Muscle of arm (tissue), 12 donors: Measurements from ENCODE around the gene LAMTOR1. TPM values are rescaled to one million over a fixed set of nuclear protein-coding genes. Genes with fewer than 3 reads are reported as not detected.

Experiments used
- polyA plus RNA-seq, 12 donors: library from polyadenylated mRNA; unstranded; fragments of 120-200 nt; gene quantifications; one replicate each; pipeline ENCODE4 v1.2.1, GENCODE V29; 2013; ENCODE audit not compliant: insufficient read length in 12 of 12

Gene LAMTOR1
- polyA plus RNA-seq, 12 donors: 70.3 to 94.5 (median 83.5) TPM; not detected in 1

Other genes starting within 250 kb of the LAMTOR1 start
- gene DEFB131B, start 224.8 kb downstream of the LAMTOR1 start, polyA plus RNA-seq: not detected
- gene XNDC1N, start 174.7 kb downstream of the LAMTOR1 start, polyA plus RNA-seq: 1 to 10 TPM in 10 of 12 donors, not detected in 2; 1.9 to 4.8 (median 3.0) TPM
- 10 to 100 TPM in 11 of 12 donors, not detected in 1; 24.4 to 35.4 (median 29.2) TPM for gene RNF121, start 174.3 kb downstream of the LAMTOR1 start, polyA plus RNA-seq
- gene IL18BP, start 104.4 kb downstream of the LAMTOR1 start, polyA plus RNA-seq: 10 to 100 TPM in 3 of 12 donors, 1 to 10 TPM in 8, not detected in 1; 4.5 to 16.0 (median 7.2) TPM
- 100 to 1,000 TPM in 11 of 12 donors, not detected in 1; 137 to 283 (median 169) TPM for gene NUMA1, start 22.8 kb downstream of the LAMTOR1 start, polyA plus RNA-seq
- 10 to 100 TPM in 1 of 12 donors, 1 to 10 TPM in 9, not detected in 2; 5.3 to 11.4 (median 8.0) TPM for gene LRRC51, start 22.4 kb downstream of the LAMTOR1 start, polyA plus RNA-seq
- gene TOMT, start 2.6 kb upstream of the LAMTOR1 start, polyA plus RNA-seq: not detected
- 10 to 100 TPM in 11 of 12 donors, not detected in 1; 31.3 to 61.4 (median 33.5) TPM for gene ANAPC15, start 9.4 kb upstream of the LAMTOR1 start, polyA plus RNA-seq
- gene FOLR3, start 32.4 kb upstream of the LAMTOR1 start, polyA plus RNA-seq: under 1 TPM in 3 of 12 donors, not detected in 9; 0.35 to 0.47 (median 0.38) TPM
- 1 to 10 TPM in 10 of 12 donors, not detected in 2; 1.2 to 9.3 (median 3.7) TPM for gene FOLR1, start 88.8 kb upstream of the LAMTOR1 start, polyA plus RNA-seq
- 10 to 100 TPM in 11 of 12 donors, not detected in 1; 10.4 to 32.6 (median 20.6) TPM for gene FOLR2, start 113.5 kb upstream of the LAMTOR1 start, polyA plus RNA-seq
- 100 to 1,000 TPM; 118 to 193 (median 149) TPM for gene INPPL1, start 121.5 kb upstream of the LAMTOR1 start, polyA plus RNA-seq
- 10 to 100 TPM in 1 of 12 donors, not detected in 11; 17.1 TPM for gene PHOX2A, start 140.9 kb upstream of the LAMTOR1 start, polyA plus RNA-seq